ENCODE results near the gene ANKRD65.

- TF ChIP-seq, protein P1, sequence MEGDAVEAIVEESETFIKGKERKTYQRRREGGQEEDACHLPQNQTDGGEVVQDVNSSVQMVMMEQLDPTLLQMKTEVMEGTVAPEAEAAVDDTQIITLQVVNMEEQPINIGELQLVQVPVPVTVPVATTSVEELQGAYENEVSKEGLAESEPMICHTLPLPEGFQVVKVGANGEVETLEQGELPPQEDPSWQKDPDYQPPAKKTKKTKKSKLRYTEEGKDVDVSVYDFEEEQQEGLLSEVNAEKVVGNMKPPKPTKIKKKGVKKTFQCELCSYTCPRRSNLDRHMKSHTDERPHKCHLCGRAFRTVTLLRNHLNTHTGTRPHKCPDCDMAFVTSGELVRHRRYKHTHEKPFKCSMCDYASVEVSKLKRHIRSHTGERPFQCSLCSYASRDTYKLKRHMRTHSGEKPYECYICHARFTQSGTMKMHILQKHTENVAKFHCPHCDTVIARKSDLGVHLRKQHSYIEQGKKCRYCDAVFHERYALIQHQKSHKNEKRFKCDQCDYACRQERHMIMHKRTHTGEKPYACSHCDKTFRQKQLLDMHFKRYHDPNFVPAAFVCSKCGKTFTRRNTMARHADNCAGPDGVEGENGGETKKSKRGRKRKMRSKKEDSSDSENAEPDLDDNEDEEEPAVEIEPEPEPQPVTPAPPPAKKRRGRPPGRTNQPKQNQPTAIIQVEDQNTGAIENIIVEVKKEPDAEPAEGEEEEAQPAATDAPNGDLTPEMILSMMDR (IDR thresholded peaks at IDR 0.05): no peak
- TF ChIP-seq POLR2A (IDR thresholded peaks at IDR 0.05): no peak
Observed at GRCh38 chr1:1380860-1381259, 40.2 kb downstream of the ANKRD65 start.

Data from body of pancreas (tissue), 4 donors.